GM19463 (cell line): ENCODE results near the gene UBL5.

Source experiments
- ATAC-seq: cut with Tn5 transposase; IDR thresholded peaks from one replicate; pipeline ENCODE4 v1.9.1; 2021; ENCODE audit warnings: mild to moderate bottlenecking, moderate library complexity; ENCODE audit not compliant: unreplicated experiment

The UBL5 gene

GRCh38 chr19:9877780-9878510 lies 50.2 kb downstream of the UBL5 start:
- no peak for ATAC-seq

DNA sequence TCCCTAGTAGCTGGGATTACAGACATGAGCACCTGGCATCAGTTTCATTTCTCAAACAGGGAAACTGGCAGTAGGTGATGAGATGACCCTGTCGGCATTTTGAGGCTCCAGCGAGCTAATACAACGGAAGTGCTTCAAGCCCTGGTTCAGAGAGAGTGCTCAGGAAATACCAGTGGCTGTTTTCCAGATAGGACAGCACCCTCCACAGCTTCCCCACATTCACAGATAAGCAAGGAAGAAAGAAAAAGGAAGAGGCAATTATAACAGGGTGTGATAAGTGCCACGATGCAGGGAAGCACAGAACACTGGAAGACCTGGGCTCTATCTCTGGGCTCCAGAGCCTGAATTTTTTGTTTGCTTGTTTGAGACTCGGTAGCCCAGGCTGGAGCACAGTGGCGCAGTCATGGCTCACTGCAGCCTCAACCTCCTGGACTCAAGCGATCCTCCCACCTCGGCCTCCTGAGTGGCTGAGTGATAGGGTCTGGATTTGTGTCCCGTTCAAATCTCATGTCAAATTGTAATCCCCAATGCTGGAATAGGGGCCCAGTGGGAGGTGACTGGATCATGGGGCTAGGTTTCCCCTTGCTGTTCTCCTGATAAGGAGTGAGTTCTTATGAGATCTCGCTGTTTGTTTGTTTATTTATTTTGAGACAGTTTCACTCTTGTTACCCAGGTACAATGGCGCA lies 50.9 kb downstream of the UBL5 start:
- ATAC-seq = no peak
